ENCODE results near the gene UGT1A7.

The UGT1A7 gene

GRCh38 chr2:233764264-233764663, 82.6 kb downstream of the UGT1A7 start:
- TF ChIP-seq, protein P1, sequence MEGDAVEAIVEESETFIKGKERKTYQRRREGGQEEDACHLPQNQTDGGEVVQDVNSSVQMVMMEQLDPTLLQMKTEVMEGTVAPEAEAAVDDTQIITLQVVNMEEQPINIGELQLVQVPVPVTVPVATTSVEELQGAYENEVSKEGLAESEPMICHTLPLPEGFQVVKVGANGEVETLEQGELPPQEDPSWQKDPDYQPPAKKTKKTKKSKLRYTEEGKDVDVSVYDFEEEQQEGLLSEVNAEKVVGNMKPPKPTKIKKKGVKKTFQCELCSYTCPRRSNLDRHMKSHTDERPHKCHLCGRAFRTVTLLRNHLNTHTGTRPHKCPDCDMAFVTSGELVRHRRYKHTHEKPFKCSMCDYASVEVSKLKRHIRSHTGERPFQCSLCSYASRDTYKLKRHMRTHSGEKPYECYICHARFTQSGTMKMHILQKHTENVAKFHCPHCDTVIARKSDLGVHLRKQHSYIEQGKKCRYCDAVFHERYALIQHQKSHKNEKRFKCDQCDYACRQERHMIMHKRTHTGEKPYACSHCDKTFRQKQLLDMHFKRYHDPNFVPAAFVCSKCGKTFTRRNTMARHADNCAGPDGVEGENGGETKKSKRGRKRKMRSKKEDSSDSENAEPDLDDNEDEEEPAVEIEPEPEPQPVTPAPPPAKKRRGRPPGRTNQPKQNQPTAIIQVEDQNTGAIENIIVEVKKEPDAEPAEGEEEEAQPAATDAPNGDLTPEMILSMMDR (IDR thresholded peaks at IDR 0.05; ENCODE audit: low read depth, low read length, missing control alignments): no peak
- Histone ChIP-seq H3K36me3 (replicated peaks) (no peaks in the 10 kb centered on the region), H3K27ac (peak overlapping the region; percentile 43), H3K27me3 (replicated peaks) (no peaks in the 10 kb centered on the region), H3K4me3 (ENCODE audit: low read depth, low read length) (no peak overlapping the region)
- peak; percentile 61 for DNase-seq
- in situ Hi-C loops (cut with HindIII; ENCODE audit: low pct_ligation_motif_present, low sequenced_read_pairs): no loop called here

DNA sequence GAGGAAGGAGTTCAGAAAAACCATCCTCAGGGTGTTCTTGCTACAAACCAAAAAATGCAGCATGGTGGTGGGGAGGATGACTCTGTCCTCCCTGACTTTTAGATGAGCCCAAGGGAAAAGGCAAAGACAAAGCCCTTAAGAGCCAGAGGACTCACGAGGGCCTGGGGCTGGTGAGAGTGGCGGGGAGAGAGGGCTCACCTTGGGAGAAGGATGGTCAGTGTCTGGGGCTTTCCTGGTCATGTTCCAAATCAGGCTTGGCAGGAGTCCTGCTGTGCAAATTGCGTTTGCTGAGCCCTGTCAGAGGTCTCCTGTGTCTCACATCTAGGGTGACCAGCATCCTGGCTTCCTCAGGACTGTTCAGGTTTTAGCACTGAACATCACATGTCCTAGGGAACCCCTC, 83.1 kb downstream of the UGT1A7 start:
- Histone ChIP-seq H3K36me3 (replicated peaks) (no peaks in the 10 kb centered on the region), H3K27me3 (replicated peaks) (no peaks in the 10 kb centered on the region), H3K27ac (peak overlapping the region; percentile 43), H3K4me3 (ENCODE audit: low read depth, low read length) (no peak overlapping the region)
- DNase-seq: no peak
- TF ChIP-seq, protein P1 (IDR thresholded peaks at IDR 0.05; ENCODE audit: low read depth, low read length, missing control alignments): no peak
- in situ Hi-C loops (cut with HindIII; ENCODE audit: low pct_ligation_motif_present, low sequenced_read_pairs): no loop called here

- Histone ChIP-seq H3K36me3 (replicated peaks) (no peaks in the 10 kb centered on the region), H3K4me3 (ENCODE audit: low read depth, low read length) (no peak overlapping the region), H3K27ac (no peak overlapping the region), H3K27me3 (replicated peaks) (no peaks in the 10 kb centered on the region)
- in situ Hi-C loops (cut with HindIII; ENCODE audit: low pct_ligation_motif_present, low sequenced_read_pairs): no loop called here
- TF ChIP-seq, protein P1 (IDR thresholded peaks at IDR 0.05; ENCODE audit: low read depth, low read length, missing control alignments): no peak
- DNase-seq: no peak
Measured at GRCh38 chr2:233766416-233766815, 84.7 kb downstream of the UGT1A7 start.

- TF ChIP-seq, protein P1 (IDR thresholded peaks at IDR 0.05; ENCODE audit: low read depth, low read length, missing control alignments): no peak
- no peaks in the 10 kb centered on the region for H3K27me3 ChIP-seq (replicated peaks)
- in situ Hi-C loops (cut with HindIII; ENCODE audit: low pct_ligation_motif_present, low sequenced_read_pairs): no loop called here
- H3K36me3 ChIP-seq (replicated peaks): no peaks in the 10 kb centered on the region
- no peak overlapping the region for H3K27ac ChIP-seq
- H3K4me3 ChIP-seq (ENCODE audit: low read depth, low read length): no peak overlapping the region
- no peak for DNase-seq
Measured at GRCh38 chr2:233768076-233768475, 86.4 kb downstream of the UGT1A7 start.

DNA sequence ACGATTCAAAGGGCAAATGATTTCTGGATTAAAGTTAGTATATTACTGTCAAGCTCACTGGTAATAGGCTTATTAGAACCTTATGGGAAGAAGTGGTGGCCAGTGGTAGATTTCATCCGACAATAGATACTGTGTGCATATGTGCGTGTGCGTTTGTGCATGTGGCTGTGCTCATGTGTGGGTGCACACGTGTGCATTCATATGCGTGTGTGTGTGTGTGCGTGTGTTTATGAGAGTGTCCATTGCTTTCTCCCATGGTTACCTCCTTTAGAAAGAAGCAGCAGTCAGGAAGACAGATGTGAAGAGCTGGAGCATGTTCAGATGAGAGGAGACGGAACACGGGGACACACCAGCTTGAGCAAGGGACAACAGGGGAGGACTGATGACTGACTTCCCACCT, 87.6 kb downstream of the UGT1A7 start:
- Histone ChIP-seq H3K27me3 (replicated peaks) (no peaks in the 10 kb centered on the region), H3K36me3 (replicated peaks) (no peaks in the 10 kb centered on the region), H3K27ac (no peak overlapping the region), H3K4me3 (ENCODE audit: low read depth, low read length) (no peak overlapping the region)
- DNase-seq: no peak
- in situ Hi-C loops (cut with HindIII; ENCODE audit: low pct_ligation_motif_present, low sequenced_read_pairs): no loop called here
- TF ChIP-seq, protein P1 (IDR thresholded peaks at IDR 0.05; ENCODE audit: low read depth, low read length, missing control alignments): no peak

DNA sequence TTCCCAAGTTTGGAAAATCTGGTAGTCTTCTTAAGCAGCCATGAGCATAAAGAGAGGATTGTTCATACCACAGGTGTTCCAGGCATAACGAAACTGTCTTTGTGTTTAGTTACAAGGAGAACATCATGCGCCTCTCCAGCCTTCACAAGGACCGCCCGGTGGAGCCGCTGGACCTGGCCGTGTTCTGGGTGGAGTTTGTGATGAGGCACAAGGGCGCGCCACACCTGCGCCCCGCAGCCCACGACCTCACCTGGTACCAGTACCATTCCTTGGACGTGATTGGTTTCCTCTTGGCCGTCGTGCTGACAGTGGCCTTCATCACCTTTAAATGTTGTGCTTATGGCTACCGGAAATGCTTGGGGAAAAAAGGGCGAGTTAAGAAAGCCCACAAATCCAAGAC, 90.5 kb downstream of the UGT1A7 start:
- Histone ChIP-seq H3K27ac (no peak overlapping the region), H3K4me3 (ENCODE audit: low read depth, low read length) (no peak overlapping the region), H3K27me3 (replicated peaks) (no peaks in the 10 kb centered on the region), H3K36me3 (replicated peaks) (no peaks in the 10 kb centered on the region)
- TF ChIP-seq, protein P1 (IDR thresholded peaks at IDR 0.05; ENCODE audit: low read depth, low read length, missing control alignments): no peak
- in situ Hi-C loops (cut with HindIII; ENCODE audit: low pct_ligation_motif_present, low sequenced_read_pairs): no loop called here
- DNase-seq: no peak
